HFF-Myc (cell line): ENCODE results near the gene ARHGAP45.

ENCODE experiments used
- DNase-seq: peaks from one replicate; pipeline ENCODE4 v3.0.0-alpha.2; 2011; ENCODE audit warnings: low read depth; ENCODE audit errors: extremely low read depth
- H3K4me3 ChIP-seq: replicated peaks from 2 replicates; pipeline ENCODE4 v1.5.1; 2011; ENCODE audit warnings: low read depth, mild to moderate bottlenecking, control low read depth, low read length
- CTCF ChIP-seq: IDR thresholded peaks from 2 replicates; pipeline ENCODE4 v1.5.1; 2012; ENCODE audit warnings: mild to moderate bottlenecking, low read depth, low read length, control low read depth; ENCODE audit errors: missing control alignments

ARHGAP45 gene

DNA sequence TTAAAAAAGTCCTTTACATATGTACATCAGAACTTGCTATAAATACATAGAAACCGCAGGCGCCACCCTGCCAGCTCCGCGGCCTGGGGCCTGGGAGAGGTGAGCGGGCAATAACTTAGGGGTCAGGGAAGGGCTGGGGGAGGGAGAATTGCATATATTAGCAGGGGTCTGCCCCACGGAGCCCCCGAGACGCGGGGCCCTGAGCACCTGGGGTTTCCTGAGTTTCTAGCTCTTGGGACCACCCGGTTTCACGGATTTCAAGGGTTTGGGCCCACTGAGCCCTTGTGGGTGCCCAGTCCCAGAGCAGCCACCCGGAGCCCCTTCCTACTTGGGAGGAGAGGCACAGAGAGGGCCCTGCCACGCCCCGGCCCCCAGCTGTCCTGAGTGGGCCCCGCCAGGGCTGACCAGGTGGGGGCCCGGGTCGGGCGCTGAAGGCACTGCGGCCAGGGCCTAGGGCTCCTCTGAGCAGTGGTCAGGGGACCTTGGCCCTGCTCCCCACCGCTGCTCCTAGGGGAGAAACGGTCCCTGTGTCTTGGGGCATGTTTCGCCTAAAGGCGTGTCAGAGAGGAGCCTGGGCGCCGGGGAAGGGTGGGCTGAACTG, 40.8 kb downstream of the ARHGAP45 start:
- H3K4me3 ChIP-seq: no peak overlapping the region
- no peak for TF ChIP-seq CTCF
- DNase-seq: no peak

DNA sequence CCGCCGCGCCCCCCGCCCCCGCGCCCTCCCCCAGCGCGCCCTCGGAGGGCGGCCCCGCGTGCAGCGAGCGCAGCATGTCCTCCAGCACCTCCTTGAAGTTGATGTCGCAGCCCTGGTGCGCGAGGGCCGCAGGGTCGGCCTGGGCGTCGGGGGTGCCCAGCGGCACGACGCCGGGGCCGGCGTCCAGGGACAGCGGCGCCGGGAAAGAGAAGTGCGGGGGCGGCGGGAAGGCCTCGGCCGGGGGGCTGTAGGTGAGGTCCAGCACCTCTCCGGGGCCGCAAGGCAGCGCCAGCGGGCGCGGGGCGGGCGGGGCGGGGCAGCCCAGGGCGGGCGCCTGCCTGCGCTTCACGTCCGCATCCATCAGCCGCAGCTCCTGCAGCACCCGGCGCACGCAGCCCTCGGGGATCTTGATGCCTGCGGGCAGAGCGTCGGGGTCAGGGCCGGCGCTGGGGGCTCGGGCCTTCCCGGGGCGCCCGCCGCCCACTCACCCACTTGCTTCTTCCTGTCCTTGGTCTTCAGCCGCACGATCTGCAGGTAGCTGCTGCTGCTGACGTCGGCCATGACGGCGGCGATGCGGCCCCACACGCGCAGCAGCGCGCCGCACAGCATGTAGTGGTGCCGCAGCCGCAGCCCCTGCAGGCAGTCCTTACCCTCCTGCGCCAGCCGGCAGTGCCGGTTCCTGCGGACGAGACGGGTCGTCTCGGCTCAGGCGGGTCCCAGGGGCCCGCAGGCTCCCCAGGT, 41.5 kb downstream of the ARHGAP45 start:
- no peak overlapping the region for H3K4me3 ChIP-seq
- TF ChIP-seq CTCF: no peak
- no peak for DNase-seq

GRCh38 chr19:1109032-1109551, 42.1 kb downstream of the ARHGAP45 start:
- no peak for TF ChIP-seq CTCF
- no peak for DNase-seq
- no peak overlapping the region for H3K4me3 ChIP-seq

DNA sequence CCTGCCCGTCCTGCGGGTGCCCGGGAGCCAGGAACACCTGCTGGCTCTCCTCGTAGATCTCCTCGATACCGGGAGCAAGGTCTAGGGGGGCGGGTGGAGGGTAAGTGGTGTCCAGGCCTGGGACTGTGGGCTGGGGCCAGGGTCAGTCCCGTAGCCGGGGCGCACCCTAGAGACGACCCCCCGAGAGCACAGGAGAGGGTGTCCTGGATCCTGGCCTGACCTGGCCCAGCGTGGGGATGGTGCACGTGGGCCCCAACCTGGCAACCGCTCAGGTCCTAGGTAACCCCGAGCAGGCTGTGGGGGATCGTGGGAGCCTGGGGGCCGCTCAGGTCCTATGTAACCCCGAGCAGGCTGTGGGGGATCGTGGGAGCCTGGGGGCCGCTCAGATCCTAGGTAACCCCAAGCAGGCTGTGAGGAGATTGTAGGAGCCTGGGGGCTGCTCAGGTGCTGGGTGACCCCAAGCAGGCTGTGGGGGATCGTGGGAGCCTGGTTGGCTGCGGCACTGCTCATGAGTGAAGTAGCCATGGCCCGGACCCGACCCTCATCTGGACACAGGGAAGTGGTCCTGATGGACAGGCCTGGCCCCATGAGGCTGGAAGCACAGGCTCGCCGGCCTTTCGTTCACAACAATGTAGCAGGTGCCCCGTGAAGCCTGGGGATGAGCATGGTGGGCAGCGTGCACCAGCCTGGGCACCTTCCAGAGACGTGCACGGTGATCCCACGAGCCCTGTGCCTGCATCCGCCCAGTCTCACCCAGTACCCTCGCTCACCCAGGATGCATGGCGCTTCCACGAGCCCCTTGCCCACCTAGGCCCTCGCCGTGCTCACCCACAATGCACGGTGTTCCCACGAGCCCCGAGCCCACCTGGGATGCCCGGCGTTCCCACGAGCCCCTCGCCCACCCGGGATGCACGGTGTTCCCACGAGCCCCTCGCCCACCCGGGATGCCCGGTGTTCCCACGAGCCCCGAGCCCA, 43.0 kb downstream of the ARHGAP45 start:
- TF ChIP-seq CTCF: no peak
- no peak overlapping the region for H3K4me3 ChIP-seq

DNA sequence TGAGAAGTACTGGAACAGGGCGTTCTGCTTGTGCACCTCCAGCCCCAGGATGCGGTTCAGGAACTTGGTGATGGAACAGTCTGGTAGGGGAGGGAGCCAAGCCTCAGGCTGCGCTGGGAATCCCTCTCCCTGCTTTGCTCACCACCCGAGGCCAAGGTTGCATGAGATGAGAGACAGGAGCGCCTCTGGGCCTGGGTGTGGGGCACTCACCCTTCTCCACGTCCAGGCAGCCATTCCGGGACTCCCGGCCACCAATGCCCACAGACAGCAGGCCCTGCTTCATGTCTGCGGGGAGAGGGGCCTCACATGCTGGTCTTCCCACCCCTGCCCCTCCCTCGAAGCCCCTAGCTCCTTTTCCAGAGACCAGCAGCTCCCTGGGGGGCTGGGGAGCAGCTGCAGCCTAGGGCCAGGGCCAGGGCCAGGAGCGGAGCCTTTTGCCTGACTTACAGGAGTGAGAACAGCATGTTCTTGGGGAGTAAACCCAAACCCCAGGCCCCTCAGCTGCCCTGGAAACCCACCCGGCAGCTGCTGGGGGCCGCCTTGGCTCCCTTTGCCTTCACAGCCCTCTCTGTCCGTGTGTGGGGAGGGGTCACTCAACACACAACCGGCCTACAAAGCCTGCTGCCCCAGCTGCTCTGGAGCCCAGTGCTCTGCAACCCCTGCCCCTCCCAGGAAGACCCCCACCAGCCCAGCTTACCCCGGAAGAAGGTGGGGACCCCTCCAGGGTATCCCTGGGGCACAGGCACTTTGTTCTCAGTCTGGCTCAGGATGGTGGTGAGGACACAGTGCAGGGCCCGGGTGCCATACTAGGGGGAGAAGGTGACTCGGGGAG, 44.1 kb downstream of the ARHGAP45 start:
- H3K4me3 ChIP-seq: no peak overlapping the region
- TF ChIP-seq CTCF: no peak
- DNase-seq: no peak

More for the DNA sequence above, 43.0 kb downstream of the ARHGAP45 start:
- DNase-seq: no peak
